ENCODE data around the gene ARCN1.

DNA sequence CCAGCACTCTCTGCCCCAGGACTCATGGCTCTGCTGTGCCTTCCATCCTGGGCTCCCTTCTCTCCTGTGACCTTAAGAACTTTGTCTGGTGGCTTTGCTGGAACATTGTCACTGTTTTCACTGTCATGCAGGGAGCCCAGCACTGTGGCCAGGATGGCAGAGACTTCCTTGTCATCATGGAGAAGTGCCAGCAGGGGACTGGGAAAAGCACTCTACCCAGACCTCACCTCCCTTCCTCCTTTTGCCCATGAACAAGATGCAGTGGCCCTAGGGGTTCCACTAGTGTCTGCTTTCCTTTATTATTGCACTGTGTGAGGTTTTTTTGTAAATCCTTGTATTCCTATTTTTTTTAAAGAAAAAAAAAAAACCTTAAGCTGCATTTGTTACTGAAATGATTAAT lies 47.9 kb upstream of the ARCN1 start:
- TF ChIP-seq GATA2 (IDR thresholded peaks at IDR 0.05; ENCODE audit: low read depth, low read length), result no peak
- TF ChIP-seq GATA3 (IDR thresholded peaks at IDR 0.05; ENCODE audit: low read depth, low read length), result no peak
